Stimulated activated CD4-positive, alpha-beta T cell treated with anti-CD3 and anti-CD28 coated beads, Interleukin-4, amount 100 ng/mL, for 48 hours (primary cell): ENCODE data around the gene RALY.
"Not testable (repeated sequence)": the region's sequence is repeated elsewhere in the genome, so short reads cannot be mapped to it uniquely, and the experiment has no call there.

Experiments
- DNase-seq, 2 donors: peaks; one replicate each; pipeline ENCODE4 v3.0.0-alpha.2; 2020; ENCODE audit warnings: low read depth in 2 of 2

Gene RALY

GRCh38 chr20:34105978-34106675 lies 112.4 kb downstream of the RALY start:
- no peak for DNase-seq

- DNase-seq: no peak
Measured at GRCh38 chr20:34108616-34109174, 115.0 kb downstream of the RALY start.

GRCh38 chr20:34109442-34109841 lies 115.7 kb downstream of the RALY start:
- DNase-seq: no peak

GRCh38 chr20:34110025-34110744 lies 116.5 kb downstream of the RALY start:
- no peak for DNase-seq

GRCh38 chr20:34110745-34111641 lies 117.3 kb downstream of the RALY start:
- no peak for DNase-seq

- DNase-seq: peak; percentile 83 to 91
Measured at GRCh38 chr20:34111702-34112599, 118.2 kb downstream of the RALY start, which contains the start of gene EIF2S2. Gene EIF2S2 (minus strand): TSS chr20:34112243. CDS start chr20:34112110, 133 bp downstream.

GRCh38 chr20:34112600-34113101 lies 118.9 kb downstream of the RALY start:
- no peak for DNase-seq

GRCh38 chr20:34114809-34115208 lies 121.1 kb downstream of the RALY start:
- no peak for DNase-seq

- DNase-seq: no peak
Measured at GRCh38 chr20:34115232-34115631, 121.5 kb downstream of the RALY start.

GRCh38 chr20:34120213-34120612 lies 126.5 kb downstream of the RALY start:
- no peak for DNase-seq

- DNase-seq: no peak
Measured at GRCh38 chr20:34122274-34122980, 128.7 kb downstream of the RALY start.

GRCh38 chr20:34123309-34123708 lies 129.6 kb downstream of the RALY start:
- DNase-seq: no peak

- DNase-seq: no peak
Measured at GRCh38 chr20:34124469-34125249, 130.9 kb downstream of the RALY start.

- DNase-seq: no peak
Measured at GRCh38 chr20:34127792-34128191, 134.1 kb downstream of the RALY start.

GRCh38 chr20:34129518-34130162 lies 135.9 kb downstream of the RALY start:
- DNase-seq: peak; percentile 29 to 37

- DNase-seq: no peak
Measured at GRCh38 chr20:34131491-34131890, 137.8 kb downstream of the RALY start.

- not testable (repeated sequence) for DNase-seq
Measured at GRCh38 chr20:34132491-34132890, 138.8 kb downstream of the RALY start.

GRCh38 chr20:34132943-34133342 lies 139.2 kb downstream of the RALY start:
- not testable (repeated sequence) for DNase-seq
